ENCODE results near the gene MIGA2.
"Not testable (repeated sequence)": the region's sequence is repeated elsewhere in the genome, so short reads cannot be mapped to it uniquely, and the experiment has no call there.

GRCh38 chr9:129004173-129004572, 32.3 kb upstream of the MIGA2 start:
- TF ChIP-seq, protein P1, sequence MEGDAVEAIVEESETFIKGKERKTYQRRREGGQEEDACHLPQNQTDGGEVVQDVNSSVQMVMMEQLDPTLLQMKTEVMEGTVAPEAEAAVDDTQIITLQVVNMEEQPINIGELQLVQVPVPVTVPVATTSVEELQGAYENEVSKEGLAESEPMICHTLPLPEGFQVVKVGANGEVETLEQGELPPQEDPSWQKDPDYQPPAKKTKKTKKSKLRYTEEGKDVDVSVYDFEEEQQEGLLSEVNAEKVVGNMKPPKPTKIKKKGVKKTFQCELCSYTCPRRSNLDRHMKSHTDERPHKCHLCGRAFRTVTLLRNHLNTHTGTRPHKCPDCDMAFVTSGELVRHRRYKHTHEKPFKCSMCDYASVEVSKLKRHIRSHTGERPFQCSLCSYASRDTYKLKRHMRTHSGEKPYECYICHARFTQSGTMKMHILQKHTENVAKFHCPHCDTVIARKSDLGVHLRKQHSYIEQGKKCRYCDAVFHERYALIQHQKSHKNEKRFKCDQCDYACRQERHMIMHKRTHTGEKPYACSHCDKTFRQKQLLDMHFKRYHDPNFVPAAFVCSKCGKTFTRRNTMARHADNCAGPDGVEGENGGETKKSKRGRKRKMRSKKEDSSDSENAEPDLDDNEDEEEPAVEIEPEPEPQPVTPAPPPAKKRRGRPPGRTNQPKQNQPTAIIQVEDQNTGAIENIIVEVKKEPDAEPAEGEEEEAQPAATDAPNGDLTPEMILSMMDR (IDR thresholded peaks at IDR 0.05): not testable (repeated sequence)
- TF ChIP-seq POLR2A, EP300 (IDR thresholded peaks at IDR 0.05): not testable (repeated sequence)

All from tibial nerve (tissue), 4 donors.